22Rv1 (cell line): ENCODE data around the gene PLEKHM3.

Source experiments
- H3K27ac ChIP-seq: fragments of 450-650 bp; 2 replicates; pipeline ENCODE4 v1.5.1; 2017
- CTCF ChIP-seq: fragments of 450-650 bp; IDR thresholded peaks from 2 replicates; pipeline ENCODE4 v1.5.1; 2017; ENCODE audit warnings: mild to moderate bottlenecking
- ZFX ChIP-seq: fragments of 450-650 bp; IDR thresholded peaks from 2 replicates; pipeline ENCODE4 v1.6.1; 2017; ENCODE audit warnings: antibody characterized with exemption, borderline replicate concordance

PLEKHM3 gene

GRCh38 chr2:207840101-207840500 is 185.2 kb downstream of the PLEKHM3 start:
- TF ChIP-seq CTCF (no peak), ZFX (no peak)

GRCh38 chr2:207839575-207839974 is 185.8 kb downstream of the PLEKHM3 start:
- no peak overlapping the region for H3K27ac ChIP-seq
- TF ChIP-seq CTCF: no peak
- TF ChIP-seq ZFX: no peak

More at GRCh38 chr2:207840101-207840500, 185.2 kb downstream of the PLEKHM3 start:
- H3K27ac ChIP-seq: no peak overlapping the region

- TF ChIP-seq CTCF: no peak
- TF ChIP-seq ZFX: no peak
- no peak overlapping the region for H3K27ac ChIP-seq
Observed at GRCh38 chr2:207839028-207839427, 186.3 kb downstream of the PLEKHM3 start.

GRCh38 chr2:207836521-207837133 is 188.7 kb downstream of the PLEKHM3 start:
- H3K27ac ChIP-seq: peak overlapping the region; percentile 44
- no peak for TF ChIP-seq ZFX
- no peak for TF ChIP-seq CTCF

GRCh38 chr2:207835805-207836204 is 189.5 kb downstream of the PLEKHM3 start:
- H3K27ac ChIP-seq: no peak overlapping the region
- no peak for TF ChIP-seq ZFX
- TF ChIP-seq CTCF: no peak

GRCh38 chr2:207833251-207833751 is 192.0 kb downstream of the PLEKHM3 start:
- H3K27ac ChIP-seq: no peak overlapping the region
- TF ChIP-seq CTCF: no peak
- TF ChIP-seq ZFX: no peak

- H3K27ac ChIP-seq: no peak overlapping the region
- TF ChIP-seq CTCF (no peak), ZFX (no peak)
Observed at GRCh38 chr2:207831584-207832248, 193.6 kb downstream of the PLEKHM3 start.
